ENCODE measurements around the gene CBX3.
"Not testable (repeated sequence)": the region's sequence is repeated elsewhere in the genome, so short reads cannot be mapped to it uniquely, and the experiment has no call there.

CBX3 gene

DNA sequence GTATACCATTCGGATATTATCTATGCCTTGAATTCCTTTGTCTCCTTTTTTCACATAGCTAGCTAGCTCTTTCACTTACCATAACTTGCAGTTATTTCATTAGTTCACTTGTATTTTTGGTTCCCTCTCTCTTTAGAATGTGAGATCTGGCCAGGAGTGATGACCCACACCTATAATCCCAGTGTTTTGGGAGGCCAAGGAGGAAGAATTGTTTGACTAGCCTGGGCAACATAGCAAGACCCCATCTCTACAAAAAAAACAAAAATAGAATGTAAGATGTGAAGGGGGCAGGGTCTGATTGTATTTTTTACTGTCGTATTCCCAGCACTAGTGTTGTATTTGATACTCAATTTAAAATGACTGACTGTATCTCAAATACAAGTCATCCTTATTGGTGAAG lies 29.9 kb upstream of the CBX3 start:
- DNase-seq, result no peak

DNA sequence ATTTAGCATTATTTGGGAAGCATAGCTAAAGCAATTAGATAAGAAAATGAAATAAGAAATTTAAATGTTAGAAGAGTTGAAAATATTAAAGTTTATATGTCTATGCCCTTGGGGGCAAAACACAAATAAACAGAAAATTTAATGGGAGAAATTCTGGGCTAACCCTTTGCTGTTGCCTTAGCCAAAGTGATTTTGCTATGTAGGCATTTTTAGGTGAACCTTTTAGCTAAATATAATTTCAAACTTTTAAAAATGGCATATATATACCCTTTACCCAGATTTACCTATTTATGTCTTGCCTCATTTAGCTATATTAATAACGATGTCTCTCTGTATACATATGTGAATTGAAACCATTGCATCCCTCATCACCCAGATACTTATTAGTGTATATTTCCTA lies 29.5 kb upstream of the CBX3 start:
- DNase-seq, result no peak

DNA sequence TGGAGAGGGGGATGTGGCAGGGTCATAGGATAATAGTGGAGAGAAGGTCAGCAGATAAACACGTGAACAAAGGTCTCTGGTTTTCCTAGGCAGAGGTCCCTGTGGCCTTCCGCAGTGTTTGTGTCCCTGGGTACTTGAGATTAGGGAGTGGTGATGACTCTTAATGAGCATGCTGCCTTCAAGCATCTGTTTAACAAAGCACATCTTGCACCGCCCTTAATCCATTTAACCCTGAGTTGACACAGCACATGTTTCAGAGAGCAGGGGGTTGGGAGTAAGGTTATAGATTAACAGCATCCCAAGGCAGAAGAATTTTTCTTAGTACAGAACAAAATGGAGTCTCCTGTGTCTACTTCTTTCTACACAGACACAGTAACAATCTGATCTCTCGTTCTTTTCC lies 25.6 kb upstream of the CBX3 start:
- not testable (repeated sequence) for DNase-seq

DNA sequence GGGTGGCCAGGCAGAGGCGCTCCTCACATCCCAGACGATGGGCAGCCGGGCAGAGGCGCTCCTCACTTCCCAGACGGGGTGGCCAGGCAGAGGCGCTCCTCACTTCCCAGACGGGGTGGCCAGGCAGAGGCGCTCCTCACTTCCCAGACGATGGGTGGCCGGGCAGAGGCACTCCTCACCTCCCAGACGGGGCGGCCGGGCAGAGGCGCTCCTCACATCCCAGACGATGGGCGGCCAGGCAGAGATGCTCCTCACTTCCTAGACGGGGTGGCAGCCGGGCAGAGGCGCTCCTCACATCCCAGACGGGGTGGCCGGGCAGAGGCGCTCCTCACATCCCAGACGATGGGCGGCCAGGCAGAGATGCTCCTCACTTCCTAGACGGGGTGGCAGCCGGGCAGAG lies 24.8 kb upstream of the CBX3 start:
- not testable (repeated sequence) for DNase-seq

DNA sequence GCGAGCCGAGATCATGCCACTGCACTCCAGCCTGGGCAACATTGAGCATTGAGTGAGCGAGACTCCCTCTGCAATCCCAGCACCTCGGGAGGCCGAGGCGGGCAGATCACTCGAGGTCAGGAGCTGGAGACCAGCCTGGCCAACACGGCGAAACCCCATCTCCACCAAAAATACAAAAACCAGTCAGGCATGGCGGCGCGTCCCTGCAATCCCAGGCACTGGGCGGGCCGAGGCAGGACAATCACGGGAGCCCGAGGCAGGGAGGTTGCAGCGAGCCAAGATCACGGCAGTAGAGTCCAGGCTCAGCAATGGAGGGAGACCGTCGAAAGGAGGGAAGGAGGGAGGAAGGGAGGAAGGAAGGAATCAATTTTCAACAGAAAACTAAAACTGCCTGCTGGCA lies 24.3 kb upstream of the CBX3 start:
- not testable (repeated sequence) for DNase-seq

DNA sequence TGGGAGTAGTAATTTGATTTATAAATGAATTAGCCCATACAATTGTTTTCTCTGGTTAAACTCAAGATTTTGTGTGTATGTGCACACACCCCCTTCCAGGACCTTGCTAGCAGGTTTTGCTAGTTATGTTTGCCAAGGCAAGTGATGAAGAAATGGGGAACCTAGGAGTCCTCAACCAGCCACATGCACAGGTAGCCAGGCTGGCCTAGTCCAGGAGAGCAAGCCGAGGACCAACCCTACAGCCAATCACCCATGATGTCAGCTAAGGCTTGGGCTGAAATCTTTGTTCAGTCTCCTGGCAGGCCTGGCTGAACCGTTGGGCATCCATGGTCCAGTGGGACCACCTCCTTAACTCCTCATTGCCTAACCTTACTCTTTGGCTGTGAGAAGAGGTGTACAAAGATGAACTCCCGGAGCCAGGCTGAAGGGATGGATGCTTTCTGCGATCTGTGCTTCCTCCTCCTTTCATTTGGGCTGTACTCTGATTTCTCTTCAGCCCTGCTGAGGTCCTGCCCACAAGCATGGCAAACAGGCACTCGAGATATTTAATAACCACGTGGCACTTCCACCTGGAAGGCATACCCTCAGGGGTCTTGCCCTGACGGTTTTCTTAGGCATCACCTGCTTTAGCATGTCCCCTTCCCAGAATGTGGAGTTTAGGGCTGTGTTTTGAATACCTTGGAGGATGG lies 23.1 kb upstream of the CBX3 start:
- no peak for DNase-seq

DNA sequence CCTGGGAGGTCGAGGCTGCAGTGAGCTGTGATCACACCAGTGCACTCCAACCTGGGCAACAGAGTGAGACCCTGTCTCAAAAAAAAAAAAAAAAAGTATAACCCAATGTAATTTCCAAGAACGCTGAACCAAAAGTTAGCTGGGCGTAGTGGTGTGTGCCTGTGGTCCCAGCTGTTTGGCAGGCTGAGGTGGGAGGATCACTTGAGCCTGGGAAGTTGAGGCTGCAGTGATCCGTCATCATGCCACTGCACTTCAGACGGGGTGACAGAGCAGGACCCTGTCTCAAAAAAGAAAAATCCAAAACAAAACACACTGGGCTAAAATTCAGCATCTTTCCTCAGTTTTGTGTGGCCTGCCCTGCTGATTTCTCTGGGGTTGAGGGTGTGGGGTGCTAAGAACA lies 22.1 kb upstream of the CBX3 start:
- DNase-seq, result no peak

DNA sequence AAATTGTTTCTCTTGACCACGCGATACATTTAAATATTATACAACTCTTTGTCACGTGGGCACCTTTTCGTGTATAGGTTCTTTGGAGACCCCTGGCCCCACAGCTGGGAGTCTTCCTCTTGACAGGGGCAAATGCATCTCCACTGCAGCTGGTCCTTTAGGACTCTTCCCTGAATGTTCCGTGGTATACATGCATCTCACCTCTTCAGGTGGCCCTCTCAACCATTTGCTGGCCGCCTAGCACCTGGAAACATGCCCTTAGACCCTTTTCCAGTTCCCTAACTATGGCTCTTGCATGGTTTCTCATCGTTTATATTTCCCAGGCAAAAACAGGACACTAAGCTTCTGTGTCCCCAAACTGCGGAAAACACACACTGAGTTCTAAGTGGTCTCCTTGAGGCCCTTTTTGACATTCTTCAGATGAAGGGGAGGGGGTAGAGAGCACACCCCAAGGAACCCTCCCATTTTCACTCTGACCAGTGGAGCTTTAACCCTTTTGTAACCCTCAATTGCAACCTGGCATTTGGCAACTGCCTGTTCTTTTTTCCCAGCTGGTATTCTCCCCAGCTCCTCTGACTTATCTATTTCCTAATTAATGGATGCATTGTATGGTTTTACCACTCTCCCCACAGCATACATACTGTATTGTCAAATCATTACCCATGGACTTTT lies 21.6 kb upstream of the CBX3 start:
- no peak for DNase-seq

DNA sequence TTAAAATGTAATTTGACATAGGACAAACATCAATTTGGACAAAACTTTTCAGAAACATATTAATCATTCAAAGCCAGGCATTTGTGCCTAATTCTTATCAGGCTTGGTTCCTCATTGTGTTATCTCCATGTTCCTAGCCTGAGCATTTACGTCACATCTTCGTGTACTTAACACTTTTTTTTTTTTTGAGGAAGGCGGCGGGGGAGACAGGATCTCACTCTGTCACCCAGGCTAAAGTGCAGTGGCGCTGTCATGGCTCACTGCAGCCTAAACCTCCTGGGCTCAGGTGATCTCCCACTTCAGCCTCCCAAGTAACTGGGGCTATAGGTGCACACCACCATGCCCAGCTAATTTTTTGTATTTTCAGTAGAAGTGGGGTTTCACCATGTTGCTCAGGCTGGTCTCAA lies 20.8 kb upstream of the CBX3 start:
- DNase-seq, result peak; percentile 19

DNA sequence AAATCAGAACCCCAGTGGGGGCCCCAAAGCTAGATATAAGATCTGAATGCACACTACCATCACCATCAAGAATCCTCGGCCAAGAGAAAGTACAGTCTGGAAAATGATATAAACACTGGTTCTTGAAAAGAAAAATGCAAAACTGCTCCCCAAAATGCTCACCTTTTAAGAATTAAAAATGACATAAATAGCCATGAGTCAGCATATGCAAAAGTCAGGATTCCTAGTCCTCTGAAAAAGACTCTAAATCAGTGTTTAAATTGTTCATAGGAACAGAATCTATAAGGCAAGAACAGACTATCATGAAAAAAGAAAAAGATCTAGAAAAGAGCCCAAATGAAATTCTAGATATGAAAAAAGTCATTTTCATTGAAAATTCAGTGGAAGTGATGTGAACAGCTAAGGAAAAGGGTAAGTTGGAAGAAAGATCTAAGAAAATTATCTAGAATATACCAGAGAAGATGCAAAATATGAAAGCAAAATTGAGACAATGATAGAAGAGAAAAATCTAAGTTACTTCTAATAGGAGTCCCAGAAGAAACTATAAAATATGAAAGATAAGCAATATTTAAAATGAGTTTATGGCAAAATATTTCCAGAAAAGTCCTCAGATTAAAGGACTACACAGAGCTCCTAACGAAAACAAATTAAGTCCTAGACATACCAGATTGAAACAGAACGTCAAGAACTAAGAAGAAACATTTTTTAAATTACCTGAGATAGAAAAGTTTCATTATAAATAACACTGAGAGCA lies 19.9 kb upstream of the CBX3 start:
- no peak for DNase-seq

DNA sequence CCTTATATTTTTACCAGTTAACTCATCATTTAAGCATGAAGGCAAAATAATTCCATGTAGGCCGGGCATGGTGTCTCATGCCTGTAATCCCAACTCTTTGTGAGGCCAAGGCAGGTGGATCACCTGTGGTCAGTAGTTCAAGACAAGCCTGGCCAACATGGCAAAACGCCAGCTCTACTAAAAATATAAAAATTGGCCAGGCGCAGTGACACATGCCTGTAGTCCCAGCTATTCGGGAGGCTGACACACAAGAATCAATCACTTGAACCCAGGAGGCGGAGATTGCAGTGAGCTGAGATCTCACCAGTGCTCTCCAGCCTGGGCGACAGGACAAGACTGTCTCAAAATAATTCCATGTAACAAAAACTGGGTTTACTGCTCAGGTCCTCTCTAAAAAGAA lies 19.3 kb upstream of the CBX3 start:
- DNase-seq, result peak; percentile 21

DNA sequence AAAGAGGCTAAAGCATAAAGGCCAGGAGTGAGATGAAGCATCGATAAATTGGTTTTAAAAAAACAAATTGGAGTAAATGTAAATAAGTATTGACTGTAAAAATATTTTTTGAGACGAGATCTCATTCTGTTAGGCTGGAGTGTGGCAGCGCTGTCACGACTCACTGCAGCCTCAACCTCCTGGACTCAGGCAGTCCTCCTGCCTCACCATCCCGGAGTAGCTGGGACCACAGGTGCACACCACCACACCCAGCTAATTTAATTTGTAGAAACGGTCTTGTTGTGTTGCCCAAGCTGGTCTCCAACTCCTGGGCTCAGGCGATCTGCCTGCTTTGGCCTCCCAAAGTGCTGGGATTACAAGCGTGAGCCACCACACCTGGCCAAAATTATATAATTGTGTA lies 18.8 kb upstream of the CBX3 start:
- peak; percentile 40 for DNase-seq

DNA sequence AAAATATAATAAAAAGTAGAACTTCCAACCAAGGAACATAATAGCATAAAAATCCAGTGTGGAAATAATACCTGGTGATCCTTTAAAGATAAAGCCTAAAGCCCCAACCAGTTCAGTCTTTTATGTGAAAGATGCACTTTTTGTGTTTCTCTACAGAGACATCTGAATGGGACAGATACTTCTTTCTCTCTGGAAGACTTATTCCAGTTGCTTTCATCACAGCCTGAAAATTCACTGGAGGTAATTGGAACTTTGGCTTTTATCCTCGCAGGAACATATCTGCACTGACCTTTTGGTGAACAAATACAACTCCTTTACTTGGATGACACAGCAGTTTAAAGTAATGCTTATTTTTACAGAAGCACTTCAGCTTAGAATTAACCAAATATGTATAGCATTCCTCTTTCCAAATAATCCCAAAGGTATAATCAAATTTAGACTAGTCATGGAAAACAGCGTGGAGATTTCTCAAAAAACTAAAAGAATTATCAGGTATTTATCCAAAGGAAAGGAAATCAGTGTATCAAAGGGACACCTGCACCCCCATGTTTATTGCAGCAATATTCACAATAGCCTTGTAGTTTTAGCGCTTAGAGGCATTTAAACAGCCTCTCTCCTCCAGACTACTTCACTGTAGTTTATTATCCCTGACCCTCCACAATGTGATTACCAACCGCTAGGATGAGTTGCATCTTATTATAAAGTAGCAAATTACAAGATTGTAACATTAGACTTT lies 17.8 kb upstream of the CBX3 start:
- peak; percentile 32 for DNase-seq

DNA sequence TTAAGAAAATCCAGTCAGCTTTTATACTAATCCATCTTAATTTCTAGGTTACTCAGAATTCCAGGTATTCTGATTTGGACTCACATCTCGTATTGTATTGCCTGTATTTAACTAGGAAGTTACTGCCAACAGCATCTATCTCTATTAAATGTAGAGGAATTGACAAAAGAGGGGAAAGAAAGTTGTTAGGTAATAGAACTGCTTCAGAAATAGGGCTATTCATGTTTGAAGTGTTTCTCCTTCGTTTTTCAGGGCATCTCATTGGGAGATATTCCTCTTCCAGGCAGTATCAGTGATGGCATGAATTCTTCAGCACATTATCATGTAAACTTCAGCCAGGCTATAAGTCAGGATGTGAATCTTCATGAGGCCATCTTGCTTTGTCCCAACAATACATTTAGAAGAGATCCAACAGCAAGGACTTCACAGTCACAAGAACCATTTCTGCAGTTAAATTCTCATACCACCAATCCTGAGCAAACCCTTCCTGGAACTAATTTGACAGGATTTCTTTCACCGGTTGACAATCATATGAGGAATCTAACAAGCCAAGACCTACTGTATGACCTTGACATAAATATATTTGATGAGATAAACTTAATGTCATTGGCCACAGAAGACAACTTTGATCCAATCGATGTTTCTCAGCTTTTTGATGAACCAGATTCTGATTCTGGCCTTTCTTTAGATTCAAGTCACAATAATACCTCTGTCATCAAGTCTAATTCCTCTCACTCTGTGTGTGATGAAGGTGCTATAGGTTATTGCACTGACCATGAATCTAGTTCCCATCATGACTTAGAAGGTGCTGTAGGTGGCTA lies 17.1 kb upstream of the CBX3 start:
- DNase-seq, result peak; percentile 21

DNA sequence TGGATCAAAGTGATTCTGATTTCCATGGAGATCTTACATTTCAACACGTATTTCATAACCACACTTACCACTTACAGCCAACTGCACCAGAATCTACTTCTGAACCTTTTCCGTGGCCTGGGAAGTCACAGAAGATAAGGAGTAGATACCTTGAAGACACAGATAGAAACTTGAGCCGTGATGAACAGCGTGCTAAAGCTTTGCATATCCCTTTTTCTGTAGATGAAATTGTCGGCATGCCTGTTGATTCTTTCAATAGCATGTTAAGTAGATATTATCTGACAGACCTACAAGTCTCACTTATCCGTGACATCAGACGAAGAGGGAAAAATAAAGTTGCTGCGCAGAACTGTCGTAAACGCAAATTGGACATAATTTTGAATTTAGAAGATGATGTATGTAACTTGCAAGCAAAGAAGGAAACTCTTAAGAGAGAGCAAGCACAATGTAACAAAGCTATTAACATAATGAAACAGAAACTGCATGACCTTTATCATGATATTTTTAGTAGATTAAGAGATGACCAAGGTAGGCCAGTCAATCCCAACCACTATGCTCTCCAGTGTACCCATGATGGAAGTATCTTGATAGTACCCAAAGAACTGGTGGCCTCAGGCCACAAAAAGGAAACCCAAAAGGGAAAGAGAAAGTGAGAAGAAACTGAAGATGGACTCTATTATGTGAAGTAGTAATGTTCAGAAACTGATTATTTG lies 16.3 kb upstream of the CBX3 start:
- peak; percentile 25 for DNase-seq

DNA sequence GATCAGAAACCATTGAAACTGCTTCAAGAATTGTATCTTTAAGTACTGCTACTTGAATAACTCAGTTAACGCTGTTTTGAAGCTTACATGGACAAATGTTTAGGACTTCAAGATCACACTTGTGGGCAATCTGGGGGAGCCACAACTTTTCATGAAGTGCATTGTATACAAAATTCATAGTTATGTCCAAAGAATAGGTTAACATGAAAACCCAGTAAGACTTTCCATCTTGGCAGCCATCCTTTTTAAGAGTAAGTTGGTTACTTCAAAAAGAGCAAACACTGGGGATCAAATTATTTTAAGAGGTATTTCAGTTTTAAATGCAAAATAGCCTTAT lies 15.7 kb upstream of the CBX3 start:
- no peak for DNase-seq

DNA sequence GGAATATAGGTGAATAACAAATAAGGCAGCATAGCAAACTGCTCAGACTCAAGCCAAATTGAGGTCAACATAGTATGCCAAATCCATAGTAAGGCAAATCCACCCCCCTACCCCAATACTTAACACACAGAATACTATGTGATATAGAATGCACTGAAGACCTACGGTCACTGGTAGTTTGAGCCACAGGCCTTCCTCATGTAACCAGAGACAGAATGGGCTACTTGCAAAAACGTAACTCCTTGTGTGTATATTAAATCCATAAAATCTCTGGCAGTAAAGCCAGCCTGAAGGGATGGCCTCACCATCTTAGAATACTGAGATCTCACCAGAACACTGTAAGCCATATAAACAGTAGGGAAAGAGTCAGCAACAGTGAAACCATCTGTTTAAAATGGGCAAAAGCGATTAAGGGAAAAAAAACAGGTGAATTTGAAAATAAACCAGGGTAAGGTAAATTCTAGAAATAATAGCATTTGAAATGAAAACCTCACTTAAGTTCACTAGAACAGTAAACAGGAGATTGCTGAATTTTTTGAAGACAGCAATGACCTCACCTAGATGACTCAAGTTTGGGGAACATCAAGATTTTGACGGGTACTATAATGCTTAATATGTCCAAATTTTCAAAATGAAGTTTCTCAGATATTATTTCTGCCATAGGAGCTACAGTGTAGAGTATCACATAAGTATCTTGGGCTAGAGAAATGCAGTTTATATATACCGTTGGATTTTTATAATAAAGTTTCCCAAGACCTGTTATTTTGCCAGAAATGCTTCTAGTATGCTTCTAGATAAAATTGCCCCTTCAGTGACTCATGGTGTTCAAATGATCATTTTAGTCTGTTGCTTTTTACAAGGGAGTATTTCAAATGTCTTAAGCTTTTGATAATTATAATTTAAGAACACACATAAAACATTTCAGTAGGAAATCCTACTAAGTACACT lies 14.9 kb upstream of the CBX3 start:
- DNase-seq, result peak; percentile 38

DNA sequence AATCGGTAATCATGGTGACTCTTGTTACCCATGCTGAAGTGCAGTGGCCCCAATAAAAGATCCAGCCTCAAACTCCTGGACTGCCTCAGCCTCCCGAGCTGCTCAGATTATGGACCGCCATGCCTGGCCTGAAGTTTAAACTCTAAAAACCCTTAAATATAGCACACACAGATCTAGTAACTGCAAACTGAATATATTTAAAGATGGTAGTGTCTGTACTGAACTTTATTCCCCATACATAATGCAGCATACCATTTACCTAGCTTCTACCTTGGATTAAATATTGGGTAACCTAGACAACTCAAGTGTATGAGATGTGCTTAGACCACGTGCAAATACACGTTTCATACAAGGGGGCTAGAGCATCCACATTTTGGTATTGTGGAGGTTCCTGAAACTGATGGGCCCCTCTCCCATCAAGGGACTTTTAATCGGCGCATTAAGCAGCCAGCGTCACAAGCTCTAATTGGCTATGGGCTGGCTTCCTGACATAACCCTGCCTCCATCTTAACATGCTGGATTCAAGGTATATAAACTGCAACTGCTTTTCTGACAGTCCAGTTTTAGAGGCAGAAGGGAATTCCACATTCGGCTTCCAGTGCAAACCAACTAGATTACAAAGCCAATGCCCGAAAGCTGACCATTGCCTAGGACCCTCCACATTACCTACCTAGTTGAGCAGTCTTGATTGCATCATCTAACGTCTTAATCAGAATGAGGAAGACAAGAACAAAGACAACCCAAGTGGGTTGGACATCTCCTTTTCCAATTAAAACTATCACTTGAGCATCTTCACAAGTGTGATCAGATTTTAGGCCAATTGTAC lies 14.0 kb upstream of the CBX3 start:
- DNase-seq, result peak; percentile 60

DNA sequence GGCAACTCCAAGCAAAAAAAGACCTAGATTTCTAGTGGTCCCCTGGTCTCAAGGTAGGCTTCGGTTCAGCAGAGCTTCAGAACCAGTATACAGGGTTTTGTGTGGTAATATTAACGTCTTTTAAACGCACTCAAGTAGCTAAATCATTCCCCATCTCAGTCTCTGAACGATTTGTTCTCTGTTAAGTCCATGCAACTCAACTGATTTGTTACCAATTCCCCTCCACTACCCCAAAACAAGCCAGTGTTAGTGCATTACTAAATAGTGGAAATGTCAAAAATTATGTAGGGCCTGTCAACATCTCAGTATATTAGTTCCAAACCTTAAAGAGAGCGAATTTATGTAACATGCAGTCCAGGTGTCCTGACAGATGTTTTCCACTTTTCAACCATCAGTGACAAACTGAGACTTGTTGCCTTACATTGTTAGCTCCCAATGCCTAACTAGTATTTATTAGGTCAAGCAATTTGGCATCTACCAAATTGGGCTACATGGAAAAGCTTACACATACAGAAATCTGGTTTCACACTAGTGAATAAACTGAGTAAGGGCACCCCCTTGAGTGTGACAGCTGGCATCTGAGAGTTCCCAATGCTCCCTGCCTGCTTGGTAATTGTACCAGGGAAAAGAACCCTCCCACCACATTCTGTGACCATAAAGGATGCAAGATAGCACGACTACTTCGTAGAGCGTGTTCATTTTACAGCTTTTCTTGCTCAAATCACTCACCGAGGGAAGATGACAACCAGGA lies 13.2 kb upstream of the CBX3 start:
- DNase-seq, result peak; percentile 57
